HEK293 (cell line): ENCODE data around the gene PDHX.

Source experiments
- CTCF ChIA-PET: fragments of 350-600 bp; formaldehyde crosslinking; extraction: SDS; loops from one replicate; lab custom pipeline; 2021; ENCODE audit warnings: antibody characterized with exemption; lab: Yijun Ruan, JAX
- POLR2A ChIA-PET: fragments of 300-600 bp; formaldehyde crosslinking; extraction: SDS; loops from one replicate; lab custom pipeline; 2020; ENCODE audit warnings: antibody characterized with exemption, inconsistent platforms; lab: Yijun Ruan, JAX
- H3K27ac ChIP-seq: fragments of 200-500 bp; sonication (Bioruptor generic); 2 replicates; pipeline ENCODE4 v1.5.1; 2014; ENCODE audit warnings: low read depth, low read length, control low read depth, inconsistent platforms; ENCODE audit errors: extremely low read depth
- H3K36me3 ChIP-seq, 2 experiments: fragments of 200-500 bp in 1 of 2; sonication (Bioruptor generic) in 1 of 2; 1 replicate in 1 of 2; 2 replicates in 1 of 2; pipeline ENCODE4 v1.5.1; 2014 to 2017; ENCODE audit warnings: inconsistent platforms in 2 of 2, low read length in 2 of 2; ENCODE audit not compliant: control insufficient read depth in 2 of 2, insufficient read depth in 1 of 2
- H3K4me1 ChIP-seq: fragments of 200-500 bp; sonication (Bioruptor generic); 2 replicates; pipeline ENCODE4 v1.5.1; 2014; ENCODE audit warnings: mild to moderate bottlenecking, low read length, inconsistent platforms; ENCODE audit not compliant: control insufficient read depth, insufficient read depth
- H3K4me3 ChIP-seq: 2 replicates; pipeline ENCODE4 v1.5.1; 2011; ENCODE audit warnings: low read depth, mild to moderate bottlenecking, control low read depth, low read length, moderate library complexity
- H3K9me3 ChIP-seq: fragments of 200-500 bp; sonication (Bioruptor generic); 2 replicates; pipeline ENCODE4 v1.5.1; 2014; ENCODE audit warnings: low read depth, low read length, inconsistent platforms; ENCODE audit not compliant: control insufficient read depth, insufficient read depth
- AEBP2 ChIP-seq: fragments of 450-650 bp; formaldehyde crosslinking; IDR thresholded peaks from 2 replicates; pipeline ENCODE4 v1.5.1; 2016; ENCODE audit warnings: missing biosample characterization, missing genetic modification characterization, borderline replicate concordance
- HOXA7 ChIP-seq: sonication (generic); formaldehyde crosslinking; IDR thresholded peaks from 2 replicates; pipeline ENCODE4 v1.8.1; 2022; ENCODE audit warnings: missing genetic modification reagents, borderline replicate concordance
- KLF7 ChIP-seq: fragments of 450-650 bp; formaldehyde crosslinking; IDR thresholded peaks from 2 replicates; pipeline ENCODE4 v1.5.1; 2016; ENCODE audit warnings: missing biosample characterization, missing genetic modification characterization, borderline replicate concordance
- SETDB1 ChIP-seq: IDR thresholded peaks from one replicate; pipeline ENCODE4 v1.6.1; 2017; ENCODE audit warnings: mild to moderate bottlenecking, low read length, moderate library complexity, mixed read lengths; ENCODE audit not compliant: insufficient read length
- SP2 ChIP-seq: fragments of 450-650 bp; formaldehyde crosslinking; IDR thresholded peaks from 2 replicates; pipeline ENCODE4 v1.5.1; 2016; ENCODE audit warnings: missing biosample characterization, missing genetic modification characterization
- YY2 ChIP-seq: fragments of 450-650 bp; formaldehyde crosslinking; IDR thresholded peaks from 2 replicates; pipeline ENCODE4 v1.5.1; 2016; ENCODE audit warnings: missing biosample characterization, missing genetic modification characterization
- ZBTB48 ChIP-seq: fragments of 450-650 bp; formaldehyde crosslinking; IDR thresholded peaks from 2 replicates; pipeline ENCODE4 v1.5.1; 2016; ENCODE audit warnings: missing biosample characterization, missing genetic modification characterization
- ZBTB7A ChIP-seq: fragments of 450-650 bp; formaldehyde crosslinking; IDR thresholded peaks from 2 replicates; pipeline ENCODE4 v1.5.1; 2016; ENCODE audit warnings: low read depth, missing biosample characterization, missing genetic modification characterization
- ZFP3 ChIP-seq: fragments of 450-650 bp; formaldehyde crosslinking; IDR thresholded peaks from 2 replicates; pipeline ENCODE4 v1.5.1; 2016; ENCODE audit warnings: low read depth, missing biosample characterization, missing genetic modification characterization
- ZNF132 ChIP-seq: fragments of 450-650 bp; formaldehyde crosslinking; IDR thresholded peaks from 2 replicates; pipeline ENCODE4 v1.5.1; 2017; ENCODE audit warnings: missing biosample characterization, missing genetic modification characterization, borderline replicate concordance
- ZNF138 ChIP-seq: fragments of 450-650 bp; formaldehyde crosslinking; IDR thresholded peaks from 2 replicates; pipeline ENCODE4 v1.5.1; 2016; ENCODE audit warnings: missing biosample characterization, missing genetic modification characterization, borderline replicate concordance
- ZNF155 ChIP-seq: fragments of 450-650 bp; formaldehyde crosslinking; IDR thresholded peaks from 2 replicates; pipeline ENCODE4 v1.5.1; 2016; ENCODE audit warnings: missing biosample characterization, missing genetic modification characterization
- ZNF239 ChIP-seq: fragments of 450-650 bp; formaldehyde crosslinking; IDR thresholded peaks from 2 replicates; pipeline ENCODE4 v1.5.1; 2016; ENCODE audit warnings: missing biosample characterization, missing genetic modification characterization
- ZNF274 ChIP-seq, 2 experiments: fragments of 200-500 bp in 1 of 2; fragments of 450-650 bp in 1 of 2; sonication (Bioruptor generic) in 1 of 2; formaldehyde crosslinking in 1 of 2; IDR thresholded peaks; 2 replicates each; pipeline versions ENCODE4 v1.5.1 to v1.6.1; 2014 to 2016; ENCODE audit warnings: borderline replicate concordance in 1 of 2, inconsistent platforms in 1 of 2, low read length in 1 of 2, missing biosample characterization in 1 of 2, missing genetic modification characterization in 1 of 2
- ZNF280D ChIP-seq: fragments of 450-650 bp; formaldehyde crosslinking; IDR thresholded peaks from 2 replicates; pipeline ENCODE4 v1.5.1; 2016; ENCODE audit warnings: missing biosample characterization, missing genetic modification characterization
- ZNF311 ChIP-seq: fragments of 450-650 bp; formaldehyde crosslinking; IDR thresholded peaks from 2 replicates; pipeline ENCODE4 v1.5.1; 2017; ENCODE audit warnings: missing biosample characterization, missing genetic modification characterization, borderline replicate concordance
- ZNF350 ChIP-seq: fragments of 450-650 bp; formaldehyde crosslinking; IDR thresholded peaks from 2 replicates; pipeline ENCODE4 v1.5.0; 2017; ENCODE audit warnings: missing biosample characterization, mild to moderate bottlenecking, missing genetic modification characterization
- ZNF37A ChIP-seq: fragments of 450-650 bp; IDR thresholded peaks from 2 replicates; pipeline ENCODE4 v1.5.1; 2018; ENCODE audit warnings: missing biosample characterization, missing genetic modification characterization
- ZNF624 ChIP-seq: fragments of 450-650 bp; formaldehyde crosslinking; IDR thresholded peaks from 2 replicates; pipeline ENCODE4 v1.5.1; 2017; ENCODE audit warnings: missing biosample characterization, missing genetic modification characterization
- ZNF670 ChIP-seq: fragments of 450-650 bp; formaldehyde crosslinking; IDR thresholded peaks from 2 replicates; pipeline ENCODE4 v1.5.1; 2016; ENCODE audit warnings: missing biosample characterization, missing genetic modification characterization, low read depth
- ZNF830 ChIP-seq: fragments of 450-650 bp; IDR thresholded peaks from 2 replicates; pipeline ENCODE4 v1.5.0; 2018; ENCODE audit warnings: missing biosample characterization, missing genetic modification characterization, low read depth, mild to moderate bottlenecking, moderate library complexity
- ZSCAN16 ChIP-seq: fragments of 450-650 bp; formaldehyde crosslinking; IDR thresholded peaks from 2 replicates; pipeline ENCODE4 v1.5.1; 2016; ENCODE audit warnings: missing biosample characterization, missing genetic modification characterization
- TF ChIP-seq, protein P1 (sequence below): fragments of 450-650 bp; formaldehyde crosslinking; IDR thresholded peaks from 2 replicates; pipeline ENCODE4 v1.5.1; 2016; ENCODE audit warnings: missing biosample characterization, missing genetic modification characterization

Gene PDHX

DNA sequence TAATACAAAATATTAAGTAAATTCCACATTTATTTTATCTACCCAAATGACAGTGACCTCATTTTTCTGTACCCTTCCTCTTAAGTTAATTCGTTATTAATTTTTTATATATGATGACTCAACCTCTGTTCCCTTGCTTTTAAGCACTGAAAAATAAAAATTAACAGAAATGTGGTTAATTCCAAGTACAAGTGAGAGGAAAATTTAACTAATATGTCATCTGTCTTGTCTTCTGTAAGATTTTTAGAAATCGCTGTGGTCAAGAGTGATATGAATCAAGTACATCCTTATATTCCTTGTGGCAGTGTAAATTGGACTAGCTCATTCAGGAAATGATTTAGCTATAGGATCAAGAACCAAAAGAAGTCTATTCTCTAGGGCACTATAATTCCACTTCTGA lies 74.5 kb downstream of the PDHX start:
- Histone ChIP-seq H3K27ac (no peak overlapping the region), H3K4me1 (no peaks in the 10 kb centered on the region), H3K36me3 (peaks cover 0 to 8% of the 10 kb centered on the region in 2 experiments; a peak in 2 of 3 replicates), H3K4me3 (no peak overlapping the region), H3K9me3 (no peaks in the 10 kb centered on the region)
- TF ChIP-seq ZNF155 (tag by site-specific recombination) (no peak), ZNF239 (no peak), SETDB1 (no peak), ZNF624 (tag by site-specific recombination) (no peak), ZBTB7A (no peak), ZNF280D (tag by site-specific recombination) (no peak), ZBTB48 (no peak), ZNF670 (no peak), ZNF132 (tag by site-specific recombination) (no peak), AEBP2 (tag by site-specific recombination) (no peak), ZNF311 (no peak), SP2 (tag by site-specific recombination) (no peak), YY2 (no peak), ZFP3 (tag by site-specific recombination) (no peak)
- TF ChIP-seq, protein P1, sequence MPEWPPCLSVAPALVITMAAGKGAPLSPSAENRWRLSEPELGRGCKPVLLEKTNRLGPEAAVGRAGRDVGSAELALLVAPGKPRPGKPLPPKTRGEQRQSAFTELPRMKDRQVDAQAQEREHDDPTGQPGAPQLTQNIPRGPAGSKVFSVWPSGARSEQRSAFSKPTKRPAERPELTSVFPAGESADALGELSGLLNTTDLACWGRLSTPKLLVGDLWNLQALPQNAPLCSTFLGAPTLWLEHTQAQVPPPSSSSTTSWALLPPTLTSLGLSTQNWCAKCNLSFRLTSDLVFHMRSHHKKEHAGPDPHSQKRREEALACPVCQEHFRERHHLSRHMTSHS (tag by site-specific recombination), result no peak
- ChIA-PET CTCF (interaction anchor here (0.9 kb wide), 1 partner anchor 315 kb away, joined by 3 read pairs; no protein-coding TSS in a partner anchor), POLR2A (no interaction called here)

GRCh38 chr11:34994854-34995253 lies 78.4 kb downstream of the PDHX start:
- POLR2A ChIA-PET, result no interaction called here
- TF ChIP-seq HOXA7 (CRISPR knock-in tag) (no peak), ZNF350 (no peak), KLF7 (tag by site-specific recombination) (no peak), ZNF274 (IDR thresholded peaks at IDR 0.05; ENCODE audit: low read length) (no peak), ZNF274 (tag by site-specific recombination; IDR thresholded peaks at IDR 0.05; ENCODE audit: borderline replicate concordance) (no peak), ZSCAN16 (tag by site-specific recombination) (no peak), ZNF830 (tag by site-specific recombination) (no peak), ZNF37A (no peak), ZNF138 (no peak)
- CTCF ChIA-PET, result interaction anchor here (0.6 kb wide), 3 partner anchors 76 to 396 kb away, joined by 3 read pairs; no protein-coding TSS in a partner anchor

More at GRCh38 chr11:34994854-34995253, 78.4 kb downstream of the PDHX start:
- H3K4me3 ChIP-seq, result no peak overlapping the region
- no peaks in the 10 kb centered on the region for H3K9me3 ChIP-seq
- H3K36me3 ChIP-seq, result peaks cover 0 to 3% of the 10 kb centered on the region in 2 experiments; a peak in 1 of 3 replicates
- no peak overlapping the region for H3K27ac ChIP-seq
- H3K4me1 ChIP-seq, result no peaks in the 10 kb centered on the region
